Urothelium cell line (cell line): ENCODE measurements around the gene RUNX3.

ENCODE experiments used
- DNase-seq: peaks from one replicate; pipeline ENCODE4 v3.0.0; 2011; ENCODE audit warnings: low spot score, mixed read lengths
- FAIRE-seq: peaks from 2 replicates; lab custom pipeline; 2011; peaks lifted over from hg19 to GRCh38; lab: Jason Lieb, UNC

RUNX3 gene

DNA sequence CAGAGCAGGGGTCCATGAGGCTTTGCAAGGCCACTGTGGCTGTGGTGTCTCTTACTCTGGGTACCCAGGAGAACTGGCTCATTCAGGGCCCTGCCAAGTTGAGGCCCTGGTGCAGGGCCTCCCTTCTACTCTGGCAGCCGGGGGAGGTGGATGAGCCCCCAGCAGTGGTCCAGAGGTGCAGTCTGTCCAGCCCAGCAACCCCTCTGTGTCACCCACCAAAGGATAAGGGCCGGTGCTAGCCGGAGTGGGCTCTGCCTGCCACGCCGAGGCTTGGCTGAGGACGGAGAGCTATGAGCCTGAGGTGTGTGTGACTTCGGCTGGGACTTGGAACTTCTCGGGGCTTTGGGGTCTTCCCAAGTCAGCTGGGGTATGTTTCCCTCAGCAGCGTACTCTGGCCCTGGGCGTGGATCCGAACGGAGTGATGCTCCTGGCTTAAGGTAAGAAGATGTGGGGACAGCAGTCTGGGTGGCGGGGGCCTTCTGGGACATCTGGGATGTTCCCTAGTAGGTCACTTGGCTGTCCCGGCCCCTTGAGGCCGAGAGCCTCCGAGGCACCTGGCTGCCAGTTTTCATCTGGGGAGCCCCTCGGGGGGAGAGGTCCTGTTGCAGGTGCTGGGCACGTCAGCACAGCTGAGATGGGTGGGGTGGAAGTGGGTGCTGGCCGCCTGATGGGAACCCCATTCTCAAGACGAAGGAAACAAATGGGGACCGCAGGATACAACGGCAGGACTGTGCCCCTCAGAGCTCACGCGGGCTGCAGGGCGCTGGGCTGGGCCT lies 25.9 kb downstream of the RUNX3 start:
- DNase-seq (no peak), FAIRE-seq (no peak)

- no peak for FAIRE-seq
- no peak for DNase-seq
These were observed 26.5 kb downstream of the RUNX3 start for GRCh38 chr1:24903560-24903954.

- FAIRE-seq (no peak), DNase-seq (no peak)
These were observed 27.0 kb downstream of the RUNX3 start for GRCh38 chr1:24903011-24903461.

DNA sequence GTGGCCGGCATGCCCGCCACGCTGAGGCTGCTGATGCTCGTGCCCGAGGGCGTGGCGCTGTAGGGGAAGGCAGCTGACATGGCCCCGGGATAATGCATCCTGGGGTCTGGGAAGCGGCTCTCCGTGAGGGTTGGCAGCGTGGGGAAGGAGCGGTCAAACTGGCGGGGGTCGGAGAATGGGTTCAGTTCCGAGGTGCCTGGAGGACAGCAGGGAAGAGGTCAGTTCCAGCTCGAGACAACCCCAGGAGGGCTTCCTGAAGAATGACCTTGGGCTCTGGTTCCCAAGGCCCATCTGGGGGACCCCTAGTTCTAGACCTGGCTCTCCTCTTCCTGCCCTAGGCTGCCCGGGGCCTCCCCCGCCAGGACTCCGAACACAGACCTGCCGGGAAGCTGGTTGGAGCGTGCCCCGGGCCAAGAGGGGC lies 27.6 kb downstream of the RUNX3 start:
- DNase-seq (no peak), FAIRE-seq (no peak)

DNA sequence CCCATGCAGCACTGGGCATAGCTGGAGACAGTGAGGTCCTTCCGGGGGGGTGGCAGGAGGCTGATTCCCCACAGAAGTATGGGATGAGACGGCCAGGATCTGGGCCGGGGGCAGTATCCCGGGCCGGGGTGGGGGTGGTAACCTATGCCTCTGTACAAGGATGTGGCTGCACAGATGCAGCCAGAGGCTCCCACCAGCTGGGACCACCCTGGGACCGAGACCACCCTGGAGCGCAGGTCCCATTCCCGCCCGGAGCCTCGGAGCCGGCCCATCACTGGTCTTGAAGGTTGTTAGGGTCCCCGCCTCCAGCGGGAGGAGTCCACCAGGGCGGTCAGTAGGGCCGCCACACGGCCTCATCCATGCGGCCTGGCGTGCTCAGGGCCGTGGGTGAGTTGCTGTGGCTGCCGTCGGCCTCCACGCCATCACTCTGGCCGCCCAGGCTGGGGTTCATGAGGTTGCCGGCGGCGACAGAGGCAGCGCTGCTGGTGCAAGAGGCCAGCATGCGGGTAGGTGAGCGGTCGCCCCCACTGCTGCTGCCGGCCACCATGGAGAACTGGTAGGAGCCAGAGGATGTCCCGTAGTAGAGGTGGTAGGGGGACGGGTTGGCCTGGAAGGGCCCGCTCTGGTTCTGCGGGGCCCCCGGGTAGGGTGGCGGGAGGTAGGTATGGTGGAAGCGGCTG lies 28.1 kb downstream of the RUNX3 start:
- DNase-seq = no peak
- FAIRE-seq = no peak

- no peak for FAIRE-seq
- DNase-seq = no peak
These were observed 28.9 kb downstream of the RUNX3 start for GRCh38 chr1:24900985-24901781.

GRCh38 chr1:24900486-24900849 lies 29.6 kb downstream of the RUNX3 start:
- FAIRE-seq = no peak
- no peak for DNase-seq

DNA sequence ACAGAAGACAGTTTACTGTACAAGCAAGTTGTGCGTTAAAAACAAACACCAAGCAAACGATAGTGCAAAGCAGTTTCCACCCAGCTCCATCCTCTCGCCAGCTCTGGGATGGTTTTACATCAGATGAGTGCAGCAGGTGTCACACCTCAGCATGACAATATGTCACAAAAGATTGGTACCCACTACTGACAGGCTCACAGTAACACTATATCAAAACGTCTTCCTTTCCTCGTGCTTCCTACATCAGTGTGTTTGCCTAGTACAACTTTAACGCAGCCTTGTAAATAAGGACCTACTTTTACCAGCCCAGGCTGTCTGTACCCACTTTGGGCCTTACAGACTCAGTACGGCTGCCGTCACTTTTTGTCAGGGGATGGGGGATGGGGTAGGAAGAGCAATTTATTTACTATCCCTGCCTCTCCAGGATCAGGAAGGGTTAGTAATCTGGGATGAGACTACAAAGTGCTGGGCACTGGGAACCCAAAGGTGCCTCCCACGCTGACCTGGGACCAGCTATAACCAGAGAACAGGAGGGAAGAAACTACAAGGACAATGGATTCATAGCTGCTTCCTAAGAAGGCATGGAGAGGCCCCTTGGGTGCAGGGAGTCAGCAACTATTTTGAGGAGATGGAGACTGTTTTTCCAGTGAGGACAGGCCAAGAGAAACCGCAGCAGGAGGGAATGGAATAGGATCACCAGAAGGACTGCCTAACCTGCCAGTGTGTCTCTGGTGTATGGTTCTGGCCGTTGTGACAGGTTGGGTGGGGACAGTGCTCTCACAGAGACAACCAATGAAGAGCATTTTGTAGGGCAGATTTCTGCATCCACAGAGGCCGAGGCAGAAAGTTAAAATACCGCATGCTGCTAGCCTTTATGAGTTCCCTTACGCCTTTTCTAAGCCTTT lies 30.2 kb downstream of the RUNX3 start:
- no peak for FAIRE-seq
- DNase-seq = no peak

DNA sequence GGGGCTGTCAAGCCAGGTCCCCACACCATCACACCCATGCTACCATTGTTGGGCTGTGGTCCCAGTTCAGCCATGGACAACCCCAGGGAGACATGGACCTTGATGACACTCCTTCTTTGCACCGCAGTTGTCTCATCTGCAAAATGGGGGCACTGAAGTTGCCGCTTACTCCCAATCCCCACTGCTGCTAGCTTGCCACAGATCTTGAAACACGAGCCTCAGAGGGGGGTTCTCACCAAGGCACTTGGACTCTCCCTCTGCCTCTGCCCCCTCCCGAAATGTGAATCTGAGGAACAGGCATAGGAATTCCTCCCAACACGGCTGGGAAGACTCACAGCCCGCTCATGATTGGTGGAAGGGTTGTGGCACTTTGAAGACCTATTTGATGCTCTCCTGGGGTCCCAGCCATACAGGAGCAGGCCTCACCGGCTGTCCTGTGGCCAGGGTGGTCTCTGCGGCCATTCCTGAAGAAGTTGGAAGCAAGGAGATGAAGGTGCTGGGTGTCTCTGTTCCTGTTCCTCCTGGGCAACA lies 31.1 kb downstream of the RUNX3 start:
- FAIRE-seq (no peak), DNase-seq (no peak)

GRCh38 chr1:24898152-24898908 lies 31.7 kb downstream of the RUNX3 start:
- FAIRE-seq (peak; percentile 9), DNase-seq (peak; percentile 65)

GRCh38 chr1:24897263-24898151 lies 32.6 kb downstream of the RUNX3 start:
- DNase-seq = no peak
- FAIRE-seq = no peak

DNA sequence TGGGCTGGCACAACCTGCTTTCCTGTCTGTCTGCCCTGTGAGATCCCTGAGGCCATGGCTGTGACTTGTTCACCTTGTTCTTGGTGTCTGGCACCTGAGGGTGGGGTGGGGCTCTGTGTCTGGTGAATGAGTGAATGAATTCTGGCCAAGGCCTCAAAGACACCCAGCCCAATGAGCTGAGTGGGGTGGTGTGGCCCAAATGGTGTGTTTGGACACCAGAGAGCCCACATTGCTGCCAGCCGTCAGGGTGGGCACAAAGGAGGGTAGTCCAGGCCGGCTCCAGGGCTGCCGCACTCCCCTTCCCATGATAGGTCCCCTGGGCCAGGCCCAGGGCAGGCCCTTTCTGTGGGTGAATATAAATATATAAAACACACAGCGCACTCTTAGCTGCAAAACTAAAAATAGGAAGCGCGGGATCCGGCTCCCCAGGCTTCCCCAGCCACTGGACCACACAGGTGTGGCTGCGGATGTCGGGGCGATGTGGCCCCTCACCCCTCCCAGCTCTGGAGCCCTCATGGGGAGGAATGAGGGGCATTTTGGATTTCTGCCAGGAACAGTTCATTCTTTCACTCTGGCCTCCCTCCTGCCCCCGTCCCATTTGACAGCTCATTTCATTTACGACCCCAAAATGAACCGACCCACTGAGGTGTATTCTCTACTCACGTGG lies 33.3 kb downstream of the RUNX3 start:
- no peak for FAIRE-seq
- DNase-seq = no peak

- DNase-seq = no peak
- FAIRE-seq = peak; percentile 73
These were observed 33.9 kb downstream of the RUNX3 start for GRCh38 chr1:24896176-24896575.

DNA sequence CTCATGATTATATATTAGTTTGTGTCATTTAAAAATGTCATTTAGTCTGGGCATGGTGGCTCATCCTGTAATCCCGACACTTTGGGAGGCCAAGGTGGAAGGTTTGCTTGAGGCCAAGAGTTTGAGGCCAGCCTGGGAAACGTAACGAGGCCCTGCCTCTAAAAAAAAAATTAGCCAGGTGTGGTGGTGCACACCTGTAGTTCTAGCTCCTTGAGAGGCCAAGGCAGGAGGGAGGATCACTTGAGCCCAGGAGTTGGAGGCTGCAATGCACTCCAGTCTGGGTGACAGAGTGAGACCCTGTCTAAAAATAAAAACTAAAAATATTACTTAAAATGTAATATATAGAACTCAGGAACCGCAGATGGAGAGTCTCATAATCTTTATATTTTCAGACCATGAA lies 34.6 kb downstream of the RUNX3 start:
- FAIRE-seq (no peak), DNase-seq (no peak)

GRCh38 chr1:24894002-24894401 lies 36.1 kb downstream of the RUNX3 start:
- DNase-seq = no peak
- no peak for FAIRE-seq

GRCh38 chr1:24893431-24893830 lies 36.6 kb downstream of the RUNX3 start:
- DNase-seq = no peak
- no peak for FAIRE-seq

DNA sequence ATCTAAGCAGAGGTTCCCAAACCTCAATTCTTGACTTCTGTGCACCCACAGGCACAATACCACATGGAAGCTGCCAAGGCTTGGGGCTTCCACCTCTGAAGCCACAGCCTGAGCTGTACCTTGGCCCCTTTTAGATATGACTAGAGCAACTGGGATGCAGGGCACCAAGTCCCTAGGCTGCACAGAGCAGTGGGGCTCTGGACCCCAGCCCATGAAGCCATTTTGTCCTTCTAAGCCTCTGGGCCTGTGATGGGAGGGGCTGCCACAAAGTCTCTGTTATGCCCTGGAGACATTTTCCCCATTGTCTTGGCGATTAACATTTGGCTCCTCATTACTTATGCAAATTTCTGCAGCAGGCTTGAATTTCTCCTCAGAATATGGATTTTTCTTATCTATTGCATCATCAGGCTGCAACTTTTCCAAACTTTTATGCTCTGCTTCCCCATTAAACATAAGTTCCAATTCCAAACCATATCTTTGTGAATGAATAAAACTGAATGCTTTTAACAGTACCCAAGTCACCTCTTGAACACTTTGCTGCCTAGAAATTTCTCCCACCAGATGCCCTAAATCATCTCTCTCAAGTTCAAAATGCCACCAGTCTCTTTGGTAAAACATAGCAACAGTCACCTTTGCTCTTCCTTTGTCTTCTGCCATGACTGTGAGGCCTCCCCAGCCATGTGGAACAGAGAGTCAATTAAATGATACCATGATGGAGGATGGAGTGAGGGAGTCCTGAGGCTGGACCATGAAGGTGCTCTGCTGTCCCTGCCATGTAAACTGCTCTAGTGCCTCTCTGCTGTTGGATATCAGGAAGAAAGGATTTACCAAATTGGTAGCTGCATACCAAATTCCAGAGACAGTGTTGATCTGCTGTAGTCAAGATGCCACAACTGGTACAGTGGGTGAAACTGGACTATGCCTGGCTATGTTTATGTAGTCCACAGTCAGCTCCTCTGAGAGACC lies 37.6 kb downstream of the RUNX3 start:
- FAIRE-seq (no peak), DNase-seq (no peak)
